Suprapubic skin (tissue), 4 donors: Measurements from ENCODE around the gene PRDM10.

Experiments used
- EP300 ChIP-seq: sonication (generic); formaldehyde crosslinking; IDR thresholded peaks from one replicate; pipeline ENCODE4 v1.6.1; 2017; ENCODE audit warnings: antibody characterized with exemption
- POLR2A ChIP-seq, 2 donors: fragments of 450-650 bp; IDR thresholded peaks; one replicate each; pipeline ENCODE4 v1.6.1; 2017; ENCODE audit warnings: antibody characterized with exemption in 2 of 2, mild to moderate bottlenecking in 2 of 2, moderate library complexity in 2 of 2
- POLR2AphosphoS5 ChIP-seq, 3 donors: sonication (generic); formaldehyde crosslinking; IDR thresholded peaks; one replicate each; pipeline ENCODE4 v1.6.1; 2017; ENCODE audit warnings: antibody characterized with exemption in 3 of 3
- TF ChIP-seq, protein P1 (sequence below), 2 donors: fragments of 200-600 bp in 1 of 2; fragments of 450-650 bp in 1 of 2; sonication (generic) in 1 of 2; IDR thresholded peaks; one replicate each; pipeline ENCODE4 v1.5.1; 2016 to 2019; ENCODE audit warnings: antibody characterized with exemption in 2 of 2, mild to moderate bottlenecking in 1 of 2, moderate library complexity in 1 of 2

DNA sequence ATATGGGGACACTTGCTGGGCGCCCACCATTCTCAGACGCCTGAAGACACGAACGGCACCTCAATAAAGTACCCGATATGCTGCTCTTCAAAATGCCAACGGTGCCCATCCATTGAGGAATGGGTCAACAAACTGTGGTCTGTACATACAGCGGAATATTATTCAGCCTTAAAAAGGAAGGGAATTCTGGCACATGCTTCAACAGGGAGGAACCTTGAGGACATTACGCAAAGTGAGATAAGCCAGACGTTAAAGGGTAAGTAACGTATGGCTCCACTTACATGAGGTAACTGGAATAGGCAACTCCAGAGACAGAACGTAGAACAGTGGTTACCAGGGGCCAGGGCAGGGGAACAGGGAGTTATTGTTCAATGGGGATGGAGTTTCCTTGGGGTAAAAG is 28.0 kb downstream of the PRDM10 start:
- TF ChIP-seq, protein P1, sequence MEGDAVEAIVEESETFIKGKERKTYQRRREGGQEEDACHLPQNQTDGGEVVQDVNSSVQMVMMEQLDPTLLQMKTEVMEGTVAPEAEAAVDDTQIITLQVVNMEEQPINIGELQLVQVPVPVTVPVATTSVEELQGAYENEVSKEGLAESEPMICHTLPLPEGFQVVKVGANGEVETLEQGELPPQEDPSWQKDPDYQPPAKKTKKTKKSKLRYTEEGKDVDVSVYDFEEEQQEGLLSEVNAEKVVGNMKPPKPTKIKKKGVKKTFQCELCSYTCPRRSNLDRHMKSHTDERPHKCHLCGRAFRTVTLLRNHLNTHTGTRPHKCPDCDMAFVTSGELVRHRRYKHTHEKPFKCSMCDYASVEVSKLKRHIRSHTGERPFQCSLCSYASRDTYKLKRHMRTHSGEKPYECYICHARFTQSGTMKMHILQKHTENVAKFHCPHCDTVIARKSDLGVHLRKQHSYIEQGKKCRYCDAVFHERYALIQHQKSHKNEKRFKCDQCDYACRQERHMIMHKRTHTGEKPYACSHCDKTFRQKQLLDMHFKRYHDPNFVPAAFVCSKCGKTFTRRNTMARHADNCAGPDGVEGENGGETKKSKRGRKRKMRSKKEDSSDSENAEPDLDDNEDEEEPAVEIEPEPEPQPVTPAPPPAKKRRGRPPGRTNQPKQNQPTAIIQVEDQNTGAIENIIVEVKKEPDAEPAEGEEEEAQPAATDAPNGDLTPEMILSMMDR (IDR thresholded peaks at IDR 0.05): no peak
- TF ChIP-seq POLR2A (IDR thresholded peaks at IDR 0.05) (no peak), POLR2AphosphoS5 (IDR thresholded peaks at IDR 0.05) (no peak), EP300 (no peak)
